Liver (tissue), 4 donors: Measurements from ENCODE around the gene PAMR1. TPM values are rescaled to one million over a fixed set of nuclear protein-coding genes. Genes with fewer than 3 reads are reported as not detected.

ENCODE experiments used
- polyA plus RNA-seq, 2 donors: library from polyadenylated mRNA; stranded (reverse) in 1 of 2; unstranded in 1 of 2; fragments of 200-250 nt in 1 of 2; fragments of >200 nt in 1 of 2; fragmentation: Nextera tagmentation in 1 of 2; extraction: Ambion mirVana in 1 of 2; gene quantifications; one replicate each; pipeline versions ENCODE4 v1.2.1 to v1.2.3, GENCODE V29; 2013 to 2015
- total RNA-seq, 2 donors: library from RNA; depleted of rRNA; stranded (reverse); fragments of >200 nt; gene quantifications; one replicate each; pipeline ENCODE4 v1.2.3, GENCODE V29; 2014
- donor health status: healthy.
- donor health status: healthy.
- donor health status: healthy.

The PAMR1 gene
- total and polyA plus RNA-seq, 4 donors = 2.0 to 5.0 (median 2.8) TPM

Other genes starting within 250 kb of the PAMR1 start
- 10 to 100 TPM in 1 of 2 donors, 1 to 10 TPM in 1; 6.4 to 15.7 TPM for gene SLC1A2, start 106.1 kb downstream of the PAMR1 start, total RNA-seq
- gene SLC1A2, start 106.1 kb downstream of the PAMR1 start, polyA plus RNA-seq = 10 to 100 TPM; 11.3 to 19.5 TPM
- gene FJX1, start 92.8 kb upstream of the PAMR1 start, total RNA-seq = 1 to 10 TPM; 1.2 to 3.0 TPM
- 1 to 10 TPM in 1 of 2 donors, under 1 TPM in 1; 0.46 to 1.1 TPM for gene FJX1, start 92.8 kb upstream of the PAMR1 start, polyA plus RNA-seq
- 10 to 100 TPM in 1 of 2 donors, 1 to 10 TPM in 1; 3.7 to 15.1 TPM for gene TRIM44, start 137.2 kb upstream of the PAMR1 start, total RNA-seq
- gene TRIM44, start 137.2 kb upstream of the PAMR1 start, polyA plus RNA-seq = 10 to 100 TPM; 10.2 to 10.7 TPM